ENCODE measurements around the gene ANKS1A. TPM values are rescaled to one million over a fixed set of nuclear protein-coding genes. Genes with fewer than 3 reads are reported as not detected.

Gene ANKS1A
- polyA plus RNA-seq, 1 of the 3 experiments (the other 2 are of a cell fraction), result 7.6 TPM

GRCh38 chr6:34908194-34908593 lies 19.1 kb downstream of the ANKS1A start (continued):
- no peak for TF ChIP-seq TAF1 (IDR thresholded peaks at IDR 0.05; ENCODE audit: borderline replicate concordance, low read depth, low read length)
- no peak for TF ChIP-seq RXRA (IDR thresholded peaks at IDR 0.05; ENCODE audit: borderline replicate concordance, low read depth)
- TF ChIP-seq FOXJ3 (CRISPR knock-in tag; IDR thresholded peaks at IDR 0.05), result no peak
- TF ChIP-seq MAX (IDR thresholded peaks at IDR 0.05; ENCODE audit: low read depth), result no peak
- TF ChIP-seq TCF12 (IDR thresholded peaks at IDR 0.05), result no peak
- no peak for TF ChIP-seq EZH2phosphoT487 (IDR thresholded peaks at IDR 0.05; ENCODE audit: borderline replicate concordance, low read depth)

- peaks cover 0 to 20% of the 10 kb centered on the region in 2 experiments; a peak in 2 of 4 replicates for H3K4me1 ChIP-seq (ENCODE audit: control insufficient read depth in 1 of 2, insufficient read depth in 2 of 2, low read depth in 1 of 2, low read length in 1 of 2)
- H3K9me3 ChIP-seq, result no peaks in the 10 kb centered on the region
- H3K4me2 ChIP-seq, result no peak overlapping the region
- peaks cover 23% of the 10 kb centered on the region for H4K20me1 ChIP-seq (ENCODE audit: insufficient read depth)
- TF ChIP-seq NRF1 (IDR thresholded peaks at IDR 0.05; ENCODE audit: low read depth, low read length) (no peak), PBX3 (IDR thresholded peaks at IDR 0.05) (no peak), FOXM1 (IDR thresholded peaks at IDR 0.05; ENCODE audit: low read depth) (no peak), RXRA (IDR thresholded peaks at IDR 0.05; ENCODE audit: borderline replicate concordance, low read depth) (no peak), POLR2AphosphoS5 (IDR thresholded peaks at IDR 0.05; ENCODE audit: low read depth, low read length) (no peak), RAD21 (IDR thresholded peaks at IDR 0.05; ENCODE audit: low read length) (no peak)
- H3K79me2 ChIP-seq (ENCODE audit: insufficient read depth), result peaks cover 48% of the 10 kb centered on the region; the same call in 1 of the 2 replicates
- ChIA-PET POLR2A (no interaction called here), CTCF (interaction anchor here (1.3 to 1.4 kb wide), 2 partner anchors 9 to 39 kb away, joined by 3 to 4 read pairs; no protein-coding TSS in a partner anchor)
- no peaks in the 10 kb centered on the region for H3K27me3 ChIP-seq (ENCODE audit: insufficient read depth)
- H3K9me2 ChIP-seq, result no peaks in the 10 kb centered on the region
- peaks cover 0 to 6% of the 10 kb centered on the region in 2 experiments for H3K36me3 ChIP-seq (replicated peaks in 1 of 2; ENCODE audit: control insufficient read depth in 1 of 2, insufficient read depth in 2 of 2, low read length in 1 of 2)
- H3K9ac ChIP-seq, result no peak overlapping the region
- H3K27ac ChIP-seq (ENCODE audit: low read depth in 2 of 2, low read length in 1 of 2), result no peak overlapping the region
- H3K4me3 ChIP-seq (ENCODE audit: low read depth in 2 of 2, low read length in 1 of 2), result no peak overlapping the region
- H3F3A ChIP-seq (replicated peaks; ENCODE audit: insufficient read depth), result no peaks in the 10 kb centered on the region
- DNase-seq, result no peak
- WGBS (ENCODE audit: low lambda C conversion rate), result 77% methylated on average over 6 of the region's 6 CpGs
- no peak overlapping the region for H2AFZ ChIP-seq (ENCODE audit: low read depth)
Measured at GRCh38 chr6:34909320-34909883, 20.3 kb downstream of the ANKS1A start.

GRCh38 chr6:34911822-34912221 lies 22.8 kb downstream of the ANKS1A start:
- Histone ChIP-seq H3K27me3 (ENCODE audit: insufficient read depth) (no peaks in the 10 kb centered on the region), H3K79me2 (ENCODE audit: insufficient read depth) (peaks cover 36% of the 10 kb centered on the region; the same call in 1 of the 2 replicates), H3K4me2 (no peak overlapping the region), H3K9me2 (no peaks in the 10 kb centered on the region), H3K4me1 (ENCODE audit: control insufficient read depth in 1 of 2, insufficient read depth in 2 of 2, low read depth in 1 of 2, low read length in 1 of 2) (peaks cover 0 to 25% of the 10 kb centered on the region in 2 experiments; a peak in 2 of 4 replicates), H3K36me3 (replicated peaks in 1 of 2; ENCODE audit: control insufficient read depth in 1 of 2, insufficient read depth in 2 of 2, low read length in 1 of 2) (no peaks in the 10 kb centered on the region), H3K9me3 (no peaks in the 10 kb centered on the region), H3K27ac (ENCODE audit: low read depth in 2 of 2, low read length in 1 of 2) (no peak overlapping the region), H3K9ac (no peak overlapping the region), H4K20me1 (ENCODE audit: insufficient read depth) (peaks cover 23% of the 10 kb centered on the region), H3K4me3 (ENCODE audit: low read depth in 2 of 2, low read length in 1 of 2) (no peak overlapping the region), H3F3A (replicated peaks; ENCODE audit: insufficient read depth) (no peaks in the 10 kb centered on the region), H2AFZ (ENCODE audit: low read depth) (no peak overlapping the region)
- no peak for DNase-seq
- WGBS (ENCODE audit: low lambda C conversion rate), result 87% methylated on average over 5 of the region's 5 CpGs
- CTCF ChIA-PET, result no interaction called here
- POLR2A ChIA-PET, result interaction anchor here (0.6 kb wide), 1 partner anchor 24 kb away, joined by 3 read pairs; no protein-coding TSS in a partner anchor
- TF ChIP-seq SMC3 (IDR thresholded peaks at IDR 0.05; ENCODE audit: low read depth, low read length) (no peak), RXRA (IDR thresholded peaks at IDR 0.05; ENCODE audit: borderline replicate concordance, low read depth) (no peak), RCOR1 (IDR thresholded peaks at IDR 0.05; ENCODE audit: low read length) (no peak), FOXJ3 (CRISPR knock-in tag; IDR thresholded peaks at IDR 0.05) (no peak), SIN3A (IDR thresholded peaks at IDR 0.05; ENCODE audit: borderline replicate concordance, low read depth, low read length) (no peak), GABPA (IDR thresholded peaks at IDR 0.05; ENCODE audit: low read depth) (no peak), CHD2 (IDR thresholded peaks at IDR 0.05; ENCODE audit: low read length, partially characterized antibody) (no peak), FOSL2 (IDR thresholded peaks at IDR 0.05; ENCODE audit: borderline replicate concordance, low read depth) (no peak), ZBTB33 (IDR thresholded peaks at IDR 0.05; ENCODE audit: borderline replicate concordance, low read depth) (no peak), TEAD4 (IDR thresholded peaks at IDR 0.05; ENCODE audit: borderline replicate concordance, insufficient read depth) (no peak), RFX5 (IDR thresholded peaks at IDR 0.05; ENCODE audit: low read length) (no peak), TAF1 (IDR thresholded peaks at IDR 0.05; ENCODE audit: borderline replicate concordance, low read depth, low read length) (no peak), JUND (IDR thresholded peaks at IDR 0.05) (no peak), EZH2phosphoT487 (IDR thresholded peaks at IDR 0.05; ENCODE audit: borderline replicate concordance, low read depth) (no peak)
